NK-92 (cell line): Measurements from ENCODE around the gene ASB6.
"Not testable (repeated sequence)": the region's sequence is repeated elsewhere in the genome, so short reads cannot be mapped to it uniquely, and the experiment has no call there.

Experiments used
- DNase-seq: peaks from one replicate; lab custom pipeline; 2025; ENCODE audit not compliant: unreplicated experiment; lab: John Stamatoyannopoulos, UW

Gene ASB6

GRCh38 chr9:129667850-129668249, 25.9 kb upstream of the ASB6 start:
- DNase-seq, result no peak

- DNase-seq, result no peak
Observed at GRCh38 chr9:129667378-129667777, 25.4 kb upstream of the ASB6 start.

GRCh38 chr9:129666575-129666974, 24.6 kb upstream of the ASB6 start:
- no peak for DNase-seq

- no peak for DNase-seq
Observed at GRCh38 chr9:129665814-129666520, 24.0 kb upstream of the ASB6 start.

DNA sequence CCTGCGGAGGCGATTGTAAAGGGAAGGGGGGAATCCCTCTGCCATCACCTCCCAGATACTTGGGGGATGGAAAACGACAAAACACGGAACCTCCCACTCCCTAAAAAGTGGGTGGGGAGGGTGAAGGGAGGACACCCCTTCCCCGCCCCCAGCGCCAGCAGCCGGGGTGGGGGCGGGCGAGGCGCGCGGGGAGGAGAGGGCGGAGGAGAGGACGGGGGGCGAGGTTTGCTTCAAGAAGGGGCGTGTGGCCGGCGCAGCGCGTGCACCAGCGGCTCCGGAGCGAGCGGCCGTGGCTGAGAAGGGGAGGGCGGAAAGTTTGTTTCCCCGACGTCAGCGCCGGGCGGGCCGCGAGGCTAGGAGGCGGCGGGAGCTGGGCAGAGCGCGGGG, 23.4 kb upstream of the ASB6 start, which contains the start of gene PRRX2:
Gene PRRX2 (plus strand): TSS at position 259 of the 387 bp plus-strand sequence. CDS start 221 bp downstream, outside the sequence.
- no peak for DNase-seq

DNA sequence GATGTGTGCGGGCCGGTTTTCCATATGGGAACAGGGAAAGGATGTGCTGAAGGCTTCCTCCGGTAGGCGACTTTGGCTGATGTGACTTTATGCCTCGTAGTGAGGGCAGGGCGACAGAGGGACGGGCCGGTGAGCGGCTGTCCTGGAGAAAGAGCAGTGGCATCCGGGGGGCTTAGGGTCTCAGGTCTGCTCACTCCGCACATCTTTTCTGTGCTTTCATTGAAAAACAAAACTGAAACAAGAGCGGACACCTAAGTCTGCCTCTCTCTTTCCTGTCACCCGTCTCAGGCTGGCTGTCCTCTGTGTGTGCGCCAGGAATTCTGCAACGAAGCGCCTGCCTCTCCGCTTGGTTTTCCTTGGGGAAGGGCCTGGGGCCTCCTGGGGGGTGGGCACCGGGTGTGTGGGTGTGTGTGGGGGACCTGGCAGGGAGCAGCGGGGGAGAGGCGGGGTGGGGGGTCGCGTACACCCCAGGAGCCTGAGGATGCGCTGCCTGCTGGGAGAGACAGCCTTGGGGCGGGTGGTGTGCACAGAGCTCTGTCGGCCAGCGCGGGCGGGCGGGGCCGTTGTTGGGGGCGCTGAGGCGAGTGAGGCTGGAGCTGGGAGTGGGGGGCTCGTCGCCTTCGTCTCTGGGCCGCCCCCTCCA, 22.9 kb upstream of the ASB6 start:
- no peak for DNase-seq

- DNase-seq, result not testable (repeated sequence)
Observed at GRCh38 chr9:129662239-129662638, 20.3 kb upstream of the ASB6 start.

- no peak for DNase-seq
Observed at GRCh38 chr9:129661029-129661428, 19.1 kb upstream of the ASB6 start.

DNA sequence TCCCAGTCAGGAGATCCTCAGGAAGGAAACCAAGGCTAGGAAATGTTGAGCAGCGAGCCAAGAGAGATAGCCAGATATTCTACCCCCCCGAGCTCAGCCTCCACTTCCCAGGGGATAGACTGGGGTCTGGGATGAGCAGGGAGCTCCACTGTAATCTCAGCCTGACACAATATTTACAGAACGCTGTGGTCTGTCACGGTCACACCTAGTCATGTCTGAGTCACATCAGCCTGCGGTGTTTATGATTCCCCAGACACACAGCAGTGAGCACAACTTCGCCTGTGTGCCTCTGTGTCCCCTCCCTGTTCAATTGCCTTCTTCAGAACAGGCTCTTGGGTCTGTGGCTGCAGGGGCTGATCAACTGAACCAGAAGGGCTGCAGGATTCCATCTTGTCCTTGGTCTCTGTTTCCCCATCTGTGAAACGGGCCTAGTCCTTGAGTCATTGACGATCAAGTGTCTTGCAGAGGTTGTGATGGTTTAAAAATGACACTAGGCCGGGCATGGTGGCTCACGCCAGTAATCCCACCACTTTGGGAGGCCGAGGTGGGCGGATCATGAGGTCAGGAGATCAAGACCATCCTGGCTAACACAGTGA, 14.9 kb upstream of the ASB6 start:
- no peak for DNase-seq

DNA sequence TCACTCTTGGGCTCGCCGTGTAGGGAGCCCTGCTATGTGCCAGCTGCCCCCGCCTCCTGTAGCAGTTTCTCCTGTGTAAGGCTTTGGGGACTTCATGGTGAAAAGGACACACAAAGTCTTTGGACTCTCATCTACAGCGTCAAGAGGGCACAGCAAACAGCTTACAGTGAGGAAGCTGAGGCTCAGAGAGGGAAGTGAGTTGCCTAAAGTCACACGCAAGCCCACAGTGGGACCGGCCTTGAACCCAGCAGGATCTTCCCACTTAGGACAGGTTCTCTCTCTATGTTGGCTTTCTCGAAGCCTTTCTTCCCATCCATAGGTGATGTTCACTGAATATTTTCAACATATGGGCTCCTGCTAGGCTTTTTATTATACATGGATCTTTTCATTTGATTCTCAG, 13.7 kb upstream of the ASB6 start:
- no peak for DNase-seq

- no peak for DNase-seq
Observed at GRCh38 chr9:129655154-129655553, 13.2 kb upstream of the ASB6 start.

DNA sequence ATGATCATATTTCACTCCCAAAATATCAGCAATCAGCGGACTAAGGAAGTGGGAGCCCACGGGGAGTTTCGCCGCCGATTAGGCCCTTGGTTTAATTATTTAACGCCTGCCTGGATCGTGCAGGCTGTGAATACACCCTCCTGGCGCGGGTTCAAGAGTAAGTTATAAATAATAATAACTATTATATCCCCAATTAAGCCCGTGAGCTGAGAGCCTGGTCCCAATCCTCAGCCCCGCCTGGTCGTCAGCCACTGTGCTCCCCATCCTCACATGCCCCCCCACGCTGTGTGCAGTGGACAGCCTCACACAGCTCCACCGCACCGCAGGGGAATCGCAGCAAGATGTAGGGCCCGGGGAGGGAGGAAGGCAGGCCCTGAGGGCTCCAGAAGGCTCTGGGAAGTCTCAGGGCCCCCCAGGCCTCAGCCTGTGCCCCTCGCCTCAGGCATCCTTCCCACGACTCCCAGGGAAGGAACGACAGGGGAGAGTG, 12.6 kb upstream of the ASB6 start:
- DNase-seq, result no peak

GRCh38 chr9:129653823-129654553, 12.0 kb upstream of the ASB6 start:
- DNase-seq, result no peak

GRCh38 chr9:129650680-129651235, 8.8 kb upstream of the ASB6 start:
- no peak for DNase-seq

DNA sequence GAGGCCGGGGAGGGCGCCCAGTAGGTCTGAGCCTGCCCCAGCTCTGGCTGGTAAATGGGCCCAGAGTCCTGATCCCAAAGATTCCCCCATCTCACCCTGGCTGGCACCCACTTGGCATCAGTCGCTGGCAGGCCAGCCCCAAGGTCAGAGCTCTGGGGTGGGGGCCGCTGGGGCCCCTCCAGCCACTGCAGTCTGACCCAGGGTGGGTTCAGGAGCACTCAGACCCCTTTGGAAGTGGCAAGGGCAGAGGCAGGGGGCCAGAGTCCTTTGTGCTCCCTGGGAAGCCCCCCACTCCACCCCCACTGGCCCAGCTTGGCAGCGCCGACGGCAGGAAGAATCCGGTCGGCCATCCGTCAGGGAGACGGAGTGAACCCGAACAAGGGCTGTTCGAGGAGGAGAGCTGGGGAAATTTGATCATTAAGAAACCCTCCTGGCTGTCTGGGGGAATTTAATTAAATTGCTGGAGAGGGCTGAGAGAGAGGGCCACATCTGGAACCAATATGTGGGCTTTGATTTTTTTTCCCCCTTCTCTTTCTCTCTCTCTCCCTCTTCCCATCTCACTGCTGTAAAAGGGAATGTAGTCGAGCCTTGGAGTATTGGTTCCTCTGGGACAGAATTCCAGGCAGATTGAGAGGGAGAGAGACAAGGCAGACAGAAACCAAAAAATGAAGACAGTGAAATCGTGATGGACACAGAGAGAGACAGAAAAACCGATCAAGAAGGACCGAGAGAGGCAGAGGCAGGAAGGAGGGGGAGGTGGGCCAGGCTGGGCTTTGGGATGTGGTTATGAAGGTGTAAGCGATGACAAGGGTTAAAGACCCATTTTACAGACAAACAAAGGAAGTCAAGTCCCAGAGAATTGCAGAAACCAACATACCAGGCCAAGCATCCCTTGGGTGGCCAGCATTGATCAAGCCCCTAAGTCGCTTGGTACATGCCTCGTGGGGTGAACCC, 8.1 kb upstream of the ASB6 start:
- DNase-seq, result no peak

GRCh38 chr9:129648764-129649115, 6.8 kb upstream of the ASB6 start:
- DNase-seq, result no peak

- no peak for DNase-seq
Observed at GRCh38 chr9:129648092-129648763, 6.3 kb upstream of the ASB6 start.

GRCh38 chr9:129647635-129648034, 5.7 kb upstream of the ASB6 start:
- no peak for DNase-seq

DNA sequence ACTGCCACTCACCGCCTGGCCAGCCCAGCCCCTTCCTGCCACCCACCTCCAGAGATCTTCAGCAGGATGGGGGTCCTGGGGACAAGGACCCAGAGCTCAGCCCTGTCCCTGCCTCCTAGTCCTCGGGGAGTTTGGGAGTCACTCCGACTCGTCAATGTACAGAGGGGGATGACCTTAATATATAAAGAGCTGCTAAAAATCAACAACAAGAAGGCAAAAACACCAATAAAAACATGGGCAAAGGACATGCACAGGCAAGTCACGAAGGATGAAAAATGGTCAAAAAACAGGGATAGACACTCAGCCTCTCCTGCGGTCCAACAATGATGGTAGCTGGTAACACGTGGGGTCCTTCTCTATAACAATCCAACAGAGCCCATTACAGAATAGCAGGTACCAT, 4.7 kb upstream of the ASB6 start:
- DNase-seq, result no peak

GRCh38 chr9:129646252-129646651, 4.3 kb upstream of the ASB6 start:
- no peak for DNase-seq
